HG03045 (cell line): ENCODE results near the gene GRAMD2B.
"Not testable (repeated sequence)": the region's sequence is repeated elsewhere in the genome, so short reads cannot be mapped to it uniquely, and the experiment has no call there.

ENCODE experiments used
- ATAC-seq: cut with Tn5 transposase; IDR thresholded peaks from one replicate; pipeline ENCODE4 v1.9.1; 2021; ENCODE audit warnings: mild to moderate bottlenecking, moderate library complexity; ENCODE audit not compliant: unreplicated experiment

The GRAMD2B gene

GRCh38 chr5:126449751-126450271, 26.6 kb downstream of the GRAMD2B start:
- ATAC-seq = peak; percentile 82

GRCh38 chr5:126450346-126450745, 27.1 kb downstream of the GRAMD2B start:
- peak; percentile 56 for ATAC-seq

GRCh38 chr5:126450907-126451306, 27.7 kb downstream of the GRAMD2B start:
- no peak for ATAC-seq

GRCh38 chr5:126452477-126452876, 29.3 kb downstream of the GRAMD2B start:
- ATAC-seq = no peak

- no peak for ATAC-seq
These were observed 30.9 kb downstream of the GRAMD2B start for GRCh38 chr5:126454081-126454480.

- no peak for ATAC-seq
These were observed 31.3 kb downstream of the GRAMD2B start for GRCh38 chr5:126454535-126454934.

- ATAC-seq = no peak
These were observed 32.1 kb downstream of the GRAMD2B start for GRCh38 chr5:126455264-126455663.

GRCh38 chr5:126455728-126456127, 32.5 kb downstream of the GRAMD2B start:
- ATAC-seq = no peak

- no peak for ATAC-seq
These were observed 33.1 kb downstream of the GRAMD2B start for GRCh38 chr5:126456217-126456820.

- no peak for ATAC-seq
These were observed 37.2 kb downstream of the GRAMD2B start for GRCh38 chr5:126460459-126460858.

- no peak for ATAC-seq
These were observed 37.8 kb downstream of the GRAMD2B start for GRCh38 chr5:126460977-126461376.

GRCh38 chr5:126461838-126462237, 38.6 kb downstream of the GRAMD2B start:
- ATAC-seq = peak; percentile 6

- ATAC-seq = peak; percentile 65
These were observed 39.2 kb downstream of the GRAMD2B start for GRCh38 chr5:126462239-126463014.

GRCh38 chr5:126464016-126464415, 40.8 kb downstream of the GRAMD2B start:
- ATAC-seq = no peak

GRCh38 chr5:126464959-126465358, 41.8 kb downstream of the GRAMD2B start:
- ATAC-seq = no peak

GRCh38 chr5:126468091-126468490, 44.9 kb downstream of the GRAMD2B start:
- no peak for ATAC-seq

- ATAC-seq = no peak
These were observed 46.5 kb downstream of the GRAMD2B start for GRCh38 chr5:126469536-126470316.

GRCh38 chr5:126470529-126470928, 47.3 kb downstream of the GRAMD2B start:
- not testable (repeated sequence) for ATAC-seq

- ATAC-seq = no peak
These were observed 48.0 kb downstream of the GRAMD2B start for GRCh38 chr5:126471247-126471646.

GRCh38 chr5:126471875-126472537, 48.8 kb downstream of the GRAMD2B start:
- ATAC-seq = no peak

- no peak for ATAC-seq
These were observed 49.3 kb downstream of the GRAMD2B start for GRCh38 chr5:126472538-126472889.
